Fibroblast of villous mesenchyme (primary cell): Measurements from ENCODE around the gene NPR3. TPM values are rescaled to one million over a fixed set of nuclear protein-coding genes. Genes with fewer than 3 reads are reported as not detected.

Source experiments
- DNase-seq: peaks from one replicate; pipeline ENCODE4 v3.0.0-alpha.2; 2010; ENCODE audit warnings: low read depth
- H3K4me3 ChIP-seq: 2 replicates; pipeline ENCODE4 v1.5.1; 2011; ENCODE audit warnings: low read depth, mild to moderate bottlenecking, low read length
- CTCF ChIP-seq: IDR thresholded peaks from 2 replicates; pipeline ENCODE4 v1.5.1; 2012; ENCODE audit warnings: low read depth, mild to moderate bottlenecking, low read length; ENCODE audit not compliant: insufficient read depth
- total RNA-seq: library from RNA; depleted of rRNA; stranded (reverse); fragments of >200 nt; gene quantifications from 2 replicates; pipeline ENCODE4 v1.2.3, GENCODE V29; 2012

NPR3 gene
- total RNA-seq, 1 donor, result 6.5 TPM

GRCh38 chr5:32679218-32679617 is 31.9 kb upstream of the NPR3 start:
- H3K4me3 ChIP-seq, result no peak overlapping the region
- peak; percentile 1 for DNase-seq
- TF ChIP-seq CTCF, result no peak

- no peak for DNase-seq
- no peak overlapping the region for H3K4me3 ChIP-seq
- TF ChIP-seq CTCF, result no peak
These were observed 30.9 kb upstream of the NPR3 start for GRCh38 chr5:32680183-32680582.

- TF ChIP-seq CTCF, result no peak
- DNase-seq, result no peak
- H3K4me3 ChIP-seq, result no peak overlapping the region
These were observed 28.0 kb upstream of the NPR3 start for GRCh38 chr5:32683125-32683524.

- DNase-seq, result no peak
- no peak for TF ChIP-seq CTCF
- no peak overlapping the region for H3K4me3 ChIP-seq
These were observed 26.9 kb upstream of the NPR3 start for GRCh38 chr5:32684260-32684659.

- DNase-seq, result no peak
- H3K4me3 ChIP-seq, result no peak overlapping the region
- no peak for TF ChIP-seq CTCF
These were observed 24.2 kb upstream of the NPR3 start for GRCh38 chr5:32686799-32687498.

- DNase-seq, result no peak
- TF ChIP-seq CTCF, result no peak
These were observed 23.7 kb upstream of the NPR3 start for GRCh38 chr5:32687499-32687831.

GRCh38 chr5:32690153-32690552 is 21.0 kb upstream of the NPR3 start:
- H3K4me3 ChIP-seq, result no peak overlapping the region
- TF ChIP-seq CTCF, result peak; percentile 44
- no peak for DNase-seq

More at GRCh38 chr5:32687499-32687831, 23.7 kb upstream of the NPR3 start:
- no peak overlapping the region for H3K4me3 ChIP-seq
